ENCODE measurements around the gene RACK1.
"Not testable (repeated sequence)": the region's sequence is repeated elsewhere in the genome, so short reads cannot be mapped to it uniquely, and the experiment has no call there.

The RACK1 gene

DNA sequence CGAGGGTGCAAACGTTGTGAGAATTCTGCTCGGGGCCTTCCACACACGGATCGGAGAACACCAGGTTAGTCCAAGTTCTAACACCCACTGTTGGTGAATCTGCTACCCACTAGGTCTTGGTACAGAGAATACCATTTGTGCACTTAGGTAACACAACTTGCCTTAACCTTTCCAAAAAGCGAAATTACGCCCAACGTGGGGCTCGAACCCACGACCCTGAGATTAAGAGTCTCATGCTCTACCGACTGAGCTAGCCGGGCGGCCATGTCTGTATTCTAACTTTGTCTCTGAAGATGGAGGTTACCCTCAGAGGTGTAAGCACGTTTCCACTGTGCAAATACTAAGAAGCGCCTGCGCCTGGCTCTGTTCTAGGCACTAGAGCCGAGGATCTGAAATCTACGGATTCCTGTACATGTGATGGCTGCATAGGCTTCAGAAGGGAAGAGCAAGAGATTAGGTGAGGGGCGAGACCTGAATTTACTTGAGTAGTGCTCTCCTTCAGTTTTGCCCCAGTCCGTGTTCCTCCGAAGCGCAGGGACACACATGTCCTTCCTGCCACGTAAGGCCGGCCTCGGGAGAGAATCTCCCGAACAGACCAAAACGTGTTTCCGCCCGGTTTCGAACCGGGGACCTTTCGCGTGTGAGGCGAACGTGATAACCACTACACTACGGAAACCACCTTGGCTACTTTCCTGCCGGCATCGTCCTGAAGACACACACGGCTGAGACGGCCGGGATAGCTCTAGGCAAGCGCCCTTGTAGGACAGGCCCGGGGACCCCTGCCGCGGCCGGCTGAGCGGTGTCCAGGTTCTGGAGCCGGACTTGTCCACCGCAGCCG is 21.7 kb downstream of the RACK1 start:
- peak overlapping the region; percentile 84 for H3K4me3 ChIP-seq (ENCODE audit: low read length)
- H3K27me3 ChIP-seq (ENCODE audit: insufficient read depth, low read length) = no peaks in the 10 kb centered on the region
- H3K4me1 ChIP-seq (ENCODE audit: insufficient read depth, low read length) = peaks cover 20% of the 10 kb centered on the region
- H2AFZ ChIP-seq (ENCODE audit: low read depth, low read length) = peak overlapping the region; percentile 78
- H3K9me3 ChIP-seq (ENCODE audit: low read length) = no peaks in the 10 kb centered on the region
- H3K36me3 ChIP-seq (ENCODE audit: insufficient read depth, low read length) = peaks cover 10% of the 10 kb centered on the region

DNA sequence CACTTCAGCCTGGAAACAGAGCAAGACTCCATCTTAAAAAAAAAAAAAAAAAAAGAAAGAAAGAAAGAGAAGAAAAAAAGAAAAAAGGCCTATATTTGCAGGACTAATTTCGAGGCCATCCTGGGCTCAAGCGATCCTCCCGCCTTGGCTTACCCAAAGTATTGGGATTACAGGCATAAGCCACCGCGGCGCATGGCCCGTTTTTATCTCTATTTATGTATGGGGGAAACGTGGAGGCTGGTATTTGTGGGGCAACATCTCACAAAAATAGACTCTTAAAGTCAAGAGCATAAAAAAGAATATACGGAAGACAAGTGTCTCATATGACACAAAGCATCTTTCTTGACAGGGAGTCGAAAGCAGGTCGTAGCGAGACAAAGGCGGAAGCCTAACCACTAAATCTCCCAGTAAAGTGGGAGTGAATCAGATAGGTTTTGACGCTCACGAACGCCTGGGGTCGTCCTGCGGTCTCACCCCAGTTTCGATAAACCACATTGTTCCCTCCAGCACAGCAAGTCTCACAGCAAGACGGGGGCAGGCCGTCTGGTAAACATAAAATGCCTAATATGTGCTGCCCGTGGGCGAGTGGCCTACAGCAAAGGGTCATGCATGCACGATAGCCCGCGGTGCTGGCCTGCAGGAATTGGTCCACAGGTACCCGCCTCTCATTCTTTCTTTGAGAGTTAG is 22.5 kb downstream of the RACK1 start:
- Histone ChIP-seq H3K4me3 (ENCODE audit: low read length) (peak overlapping the region; percentile 84), H3K36me3 (ENCODE audit: insufficient read depth, low read length) (peaks cover 10% of the 10 kb centered on the region), H3K27me3 (ENCODE audit: insufficient read depth, low read length) (no peaks in the 10 kb centered on the region)

DNA sequence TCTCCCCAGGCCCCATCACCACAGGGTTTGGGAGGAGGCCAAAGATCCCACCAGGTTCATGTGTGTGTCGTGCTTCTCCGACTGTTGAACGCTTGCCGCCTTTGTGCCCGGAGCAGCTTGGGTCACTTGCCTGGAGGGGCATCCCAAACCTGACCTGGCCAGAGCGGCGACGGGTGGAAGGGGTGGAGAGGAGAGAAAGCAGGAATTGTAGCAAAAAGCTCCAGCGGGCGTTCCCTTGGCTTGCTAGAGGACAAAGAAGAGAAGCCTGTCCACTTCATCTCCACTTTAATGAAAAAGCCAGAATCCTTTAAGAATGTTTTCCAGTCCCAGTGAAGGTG is 23.6 kb downstream of the RACK1 start:
- H3K4me3 ChIP-seq (ENCODE audit: low read length) = no peak overlapping the region
- no peaks in the 10 kb centered on the region for H3K9me3 ChIP-seq (ENCODE audit: low read length)
- H3K36me3 ChIP-seq (ENCODE audit: insufficient read depth, low read length) = peaks cover 5% of the 10 kb centered on the region
- no peaks in the 10 kb centered on the region for H3K27me3 ChIP-seq (ENCODE audit: insufficient read depth, low read length)
- peaks cover 24% of the 10 kb centered on the region for H3K4me1 ChIP-seq (ENCODE audit: insufficient read depth, low read length)
- H2AFZ ChIP-seq (ENCODE audit: low read depth, low read length) = no peak overlapping the region

More for the DNA sequence above, 22.5 kb downstream of the RACK1 start:
- H3K4me1 ChIP-seq (ENCODE audit: insufficient read depth, low read length) = peaks cover 25% of the 10 kb centered on the region
- H3K9me3 ChIP-seq (ENCODE audit: low read length) = no peaks in the 10 kb centered on the region
- H2AFZ ChIP-seq (ENCODE audit: low read depth, low read length) = no peak overlapping the region

DNA sequence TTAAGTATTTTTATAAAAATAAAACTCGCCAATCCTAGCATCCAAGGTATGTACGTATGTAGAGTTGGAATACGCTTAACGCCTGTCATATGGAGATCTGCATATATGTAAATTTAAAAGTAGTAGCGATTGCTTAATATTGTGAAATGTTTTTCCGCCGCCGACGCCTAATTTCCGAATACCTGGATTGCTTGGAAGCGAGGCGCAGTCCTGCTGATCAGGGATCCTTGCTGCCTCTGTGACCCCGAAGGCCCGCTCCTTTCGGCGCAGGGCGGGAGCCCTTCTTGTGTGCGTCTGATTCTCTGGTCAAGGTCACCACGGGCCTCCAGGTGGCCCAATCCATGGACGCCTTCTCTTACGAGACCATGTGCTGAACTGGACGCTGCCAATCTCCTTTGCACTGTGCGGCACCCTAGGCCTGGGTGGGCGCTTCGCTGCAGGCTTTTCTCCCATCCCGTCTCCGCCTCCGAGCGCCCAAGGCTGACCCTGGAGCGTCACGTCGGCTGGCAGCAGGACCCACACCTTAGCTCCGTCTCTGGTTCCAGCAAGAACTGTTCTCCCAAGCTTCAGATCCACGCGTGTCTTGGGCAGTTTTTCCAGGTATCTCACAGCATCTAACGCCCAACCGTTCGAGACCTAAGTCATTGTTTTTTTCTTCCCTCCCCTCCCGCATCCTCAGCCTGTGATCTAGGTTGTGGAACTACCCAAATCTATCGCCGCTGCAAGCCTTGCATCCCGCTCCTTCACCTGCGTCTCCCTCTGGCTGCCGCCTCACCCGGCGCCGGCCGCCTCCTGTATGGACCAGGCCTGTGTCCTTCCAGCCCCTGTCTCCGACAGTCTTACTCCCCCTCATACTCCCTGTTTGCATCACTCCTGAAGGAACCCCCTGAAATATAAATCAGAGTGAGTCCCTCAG is 24.2 kb downstream of the RACK1 start:
- H3K4me3 ChIP-seq (ENCODE audit: low read length) = no peak overlapping the region
- peaks cover 17% of the 10 kb centered on the region for H3K4me1 ChIP-seq (ENCODE audit: insufficient read depth, low read length)
- no peaks in the 10 kb centered on the region for H3K27me3 ChIP-seq (ENCODE audit: insufficient read depth, low read length)
- no peaks in the 10 kb centered on the region for H3K9me3 ChIP-seq (ENCODE audit: low read length)
- H3K36me3 ChIP-seq (ENCODE audit: insufficient read depth, low read length) = no peaks in the 10 kb centered on the region
- H2AFZ ChIP-seq (ENCODE audit: low read depth, low read length) = no peak overlapping the region

DNA sequence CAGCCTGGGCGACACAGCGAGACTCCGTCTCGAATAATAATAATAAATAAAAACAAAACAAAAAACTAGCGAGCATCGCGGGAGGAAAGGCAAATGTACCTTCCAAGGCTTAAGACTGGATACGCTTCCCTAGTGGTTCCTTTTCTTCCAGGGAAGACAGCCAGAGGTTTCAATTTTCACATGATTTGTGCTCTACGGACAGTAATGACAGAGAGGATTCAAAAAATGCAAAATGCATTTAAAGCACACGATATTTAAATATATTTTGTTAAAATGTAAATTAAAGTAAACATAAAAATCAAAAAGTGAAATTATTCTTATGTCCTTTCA is 24.9 kb downstream of the RACK1 start:
- Histone ChIP-seq H2AFZ (ENCODE audit: low read depth, low read length) (no peak overlapping the region), H3K4me1 (ENCODE audit: insufficient read depth, low read length) (peaks cover 11% of the 10 kb centered on the region), H3K27me3 (ENCODE audit: insufficient read depth, low read length) (no peaks in the 10 kb centered on the region), H3K4me3 (ENCODE audit: low read length) (peak overlapping the region; percentile 49), H3K9me3 (ENCODE audit: low read length) (no peaks in the 10 kb centered on the region), H3K36me3 (ENCODE audit: insufficient read depth, low read length) (no peaks in the 10 kb centered on the region)

DNA sequence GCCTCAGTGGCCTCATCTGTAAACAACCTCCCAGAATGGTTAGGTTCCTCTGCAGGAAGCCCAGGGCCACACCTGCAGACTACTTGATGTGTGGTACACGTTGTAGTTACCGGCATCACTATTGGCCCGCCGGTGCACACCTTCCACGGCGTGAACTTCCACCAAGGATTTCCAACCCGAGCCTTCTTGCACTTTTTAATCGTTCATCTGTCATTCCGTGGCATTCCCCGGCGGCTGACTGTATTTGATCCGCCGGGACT is 26.0 kb downstream of the RACK1 start:
- peak overlapping the region; percentile 49 for H3K4me3 ChIP-seq (ENCODE audit: low read length)
- no peaks in the 10 kb centered on the region for H3K36me3 ChIP-seq (ENCODE audit: insufficient read depth, low read length)
- peaks cover 11% of the 10 kb centered on the region for H3K4me1 ChIP-seq (ENCODE audit: insufficient read depth, low read length)
- H3K27me3 ChIP-seq (ENCODE audit: insufficient read depth, low read length) = peaks cover 3% of the 10 kb centered on the region
- no peaks in the 10 kb centered on the region for H3K9me3 ChIP-seq (ENCODE audit: low read length)
- H2AFZ ChIP-seq (ENCODE audit: low read depth, low read length) = peak overlapping the region; percentile 19

DNA sequence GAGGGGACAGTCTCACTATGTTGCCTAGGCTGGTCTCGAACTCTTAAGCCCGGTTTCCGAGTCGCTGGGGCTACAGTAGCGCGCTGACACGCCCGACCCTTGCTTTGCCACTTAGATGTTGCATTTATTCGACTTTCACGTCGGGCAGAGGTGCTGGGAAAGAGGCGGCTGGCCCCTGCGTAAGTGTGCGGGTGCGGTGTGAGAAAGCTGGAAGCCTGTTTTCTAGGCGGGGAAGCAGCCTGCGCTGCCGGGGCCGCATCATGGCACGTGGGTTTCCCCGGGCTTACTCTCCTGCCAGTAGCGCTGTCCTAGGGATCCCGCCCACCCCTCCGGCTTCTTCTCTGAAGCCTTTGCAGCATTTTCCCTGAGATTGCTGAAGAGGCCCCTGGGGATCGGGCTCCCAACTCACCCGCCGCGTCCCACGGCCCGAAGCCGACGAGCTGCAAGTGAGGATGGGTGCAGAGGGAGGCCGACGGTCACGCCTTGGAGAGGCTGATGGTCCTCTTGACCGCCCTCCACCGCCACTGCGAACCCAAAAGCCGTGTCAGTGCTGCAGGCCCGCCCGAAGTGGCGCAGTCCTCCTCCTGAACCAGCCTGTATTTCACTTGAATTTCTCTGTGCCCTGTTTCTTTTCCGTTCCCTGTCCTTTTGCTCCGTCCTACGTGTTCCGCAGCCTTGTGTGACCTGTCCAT is 26.4 kb downstream of the RACK1 start:
- Histone ChIP-seq H3K4me1 (ENCODE audit: insufficient read depth, low read length) (peaks cover 11% of the 10 kb centered on the region), H3K4me3 (ENCODE audit: low read length) (peak overlapping the region; percentile 49), H2AFZ (ENCODE audit: low read depth, low read length) (peak overlapping the region; percentile 19), H3K36me3 (ENCODE audit: insufficient read depth, low read length) (no peaks in the 10 kb centered on the region), H3K9me3 (ENCODE audit: low read length) (no peaks in the 10 kb centered on the region), H3K27me3 (ENCODE audit: insufficient read depth, low read length) (peaks cover 7% of the 10 kb centered on the region)

DNA sequence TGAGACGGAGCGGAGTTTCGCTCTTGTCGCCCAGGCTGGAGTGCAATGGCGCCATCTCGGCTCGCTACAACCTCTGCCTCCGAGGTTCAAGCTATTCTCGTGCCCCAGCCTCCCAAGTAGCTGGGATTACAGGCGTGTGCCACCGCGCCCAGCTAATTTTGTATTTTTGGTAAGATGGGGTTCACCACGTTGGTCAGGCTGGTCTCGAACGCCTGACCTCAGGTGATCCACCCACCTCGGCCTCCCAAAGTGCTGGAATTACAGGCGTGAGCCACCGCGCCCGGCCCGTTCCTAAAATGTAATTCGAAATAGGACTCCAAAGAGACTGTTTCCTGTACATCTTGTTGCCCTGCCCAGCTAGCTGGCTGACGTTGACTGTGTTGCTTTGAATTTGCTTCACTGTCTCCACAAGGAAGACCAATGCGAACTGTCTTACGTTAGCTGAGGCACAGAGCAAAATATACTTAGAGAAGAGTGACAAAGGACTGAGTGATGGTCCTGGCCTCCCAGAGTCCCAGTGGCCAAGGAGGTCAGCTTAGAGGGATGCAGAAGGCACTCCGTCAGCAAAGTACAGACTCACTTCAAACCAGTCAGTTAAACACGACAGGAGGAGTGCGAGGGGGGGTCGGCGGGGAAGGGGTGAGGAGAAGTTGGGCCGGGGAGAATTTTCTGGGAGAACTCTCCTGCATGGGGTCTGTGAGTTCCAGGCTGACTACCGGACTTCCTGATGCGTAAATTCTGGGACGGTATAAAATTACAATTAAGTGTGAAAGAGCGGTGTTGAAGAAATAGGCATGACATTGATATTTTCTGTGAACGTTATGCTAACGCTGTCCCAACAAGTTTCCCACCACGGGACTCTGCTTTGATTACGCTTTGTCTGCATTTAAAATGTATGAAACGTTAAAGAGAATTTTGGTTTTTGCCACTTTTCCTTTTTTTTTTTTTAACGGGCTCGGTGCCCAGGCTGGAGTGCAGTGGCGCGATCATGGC is 27.4 kb downstream of the RACK1 start:
- H3K27me3 ChIP-seq (ENCODE audit: insufficient read depth, low read length) = peaks cover 12% of the 10 kb centered on the region
- no peaks in the 10 kb centered on the region for H3K36me3 ChIP-seq (ENCODE audit: insufficient read depth, low read length)
- no peaks in the 10 kb centered on the region for H3K9me3 ChIP-seq (ENCODE audit: low read length)
- no peak overlapping the region for H2AFZ ChIP-seq (ENCODE audit: low read depth, low read length)
- H3K4me3 ChIP-seq (ENCODE audit: low read length) = peak overlapping the region; percentile 47
- peaks cover 11% of the 10 kb centered on the region for H3K4me1 ChIP-seq (ENCODE audit: insufficient read depth, low read length)

DNA sequence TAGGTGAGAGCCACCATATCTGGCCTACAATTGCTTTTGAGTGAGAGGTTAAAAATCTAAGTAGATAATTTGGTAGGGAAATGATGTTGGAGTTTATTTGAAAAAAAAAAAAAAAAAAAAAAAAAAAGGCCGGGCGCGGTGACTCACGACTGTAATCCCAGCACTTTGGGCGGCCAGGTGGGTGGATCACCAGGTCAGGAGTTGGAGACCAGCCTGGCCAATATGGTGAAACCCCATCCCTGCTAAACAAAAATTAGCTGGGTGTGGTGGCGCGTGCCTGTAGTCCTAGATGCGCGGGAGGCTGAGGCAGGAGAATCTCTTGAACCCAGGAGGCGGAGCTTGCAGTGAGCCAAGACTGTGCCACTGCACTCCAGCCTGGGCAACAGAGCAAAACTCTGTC is 29.5 kb downstream of the RACK1 start:
- peaks cover 11% of the 10 kb centered on the region for H3K4me1 ChIP-seq (ENCODE audit: insufficient read depth, low read length)
- not testable (repeated sequence) for H2AFZ ChIP-seq (ENCODE audit: low read depth, low read length); H3K4me3 ChIP-seq (ENCODE audit: low read length); H3K9me3 ChIP-seq (ENCODE audit: low read length); H3K36me3 ChIP-seq (ENCODE audit: insufficient read depth, low read length)
- peaks cover 16% of the 10 kb centered on the region for H3K27me3 ChIP-seq (ENCODE audit: insufficient read depth, low read length)

DNA sequence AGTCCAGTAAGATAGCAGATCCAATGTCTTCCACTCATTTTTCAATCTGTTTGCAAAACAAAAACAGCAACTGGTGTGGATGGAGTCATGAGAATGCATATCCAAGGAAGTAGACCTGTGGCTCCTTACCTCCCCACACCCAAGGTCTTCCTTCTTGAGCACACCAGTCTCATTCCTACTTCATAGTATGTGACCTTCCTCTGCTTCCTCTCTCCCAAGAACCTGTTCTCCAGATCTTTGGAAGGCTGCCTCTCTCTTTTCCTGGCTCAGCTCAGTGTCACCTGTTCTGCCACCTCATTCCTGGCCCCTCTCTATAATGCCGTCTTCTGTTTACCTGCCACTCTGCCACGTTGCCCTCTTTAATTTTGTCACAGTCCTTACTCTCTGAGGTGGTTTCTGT is 30.8 kb downstream of the RACK1 start:
- Histone ChIP-seq H3K36me3 (ENCODE audit: insufficient read depth, low read length) (no peaks in the 10 kb centered on the region), H3K27me3 (ENCODE audit: insufficient read depth, low read length) (peaks cover 16% of the 10 kb centered on the region), H2AFZ (ENCODE audit: low read depth, low read length) (no peak overlapping the region), H3K4me1 (ENCODE audit: insufficient read depth, low read length) (peaks cover 11% of the 10 kb centered on the region), H3K4me3 (ENCODE audit: low read length) (no peak overlapping the region), H3K9me3 (ENCODE audit: low read length) (no peaks in the 10 kb centered on the region)

DNA sequence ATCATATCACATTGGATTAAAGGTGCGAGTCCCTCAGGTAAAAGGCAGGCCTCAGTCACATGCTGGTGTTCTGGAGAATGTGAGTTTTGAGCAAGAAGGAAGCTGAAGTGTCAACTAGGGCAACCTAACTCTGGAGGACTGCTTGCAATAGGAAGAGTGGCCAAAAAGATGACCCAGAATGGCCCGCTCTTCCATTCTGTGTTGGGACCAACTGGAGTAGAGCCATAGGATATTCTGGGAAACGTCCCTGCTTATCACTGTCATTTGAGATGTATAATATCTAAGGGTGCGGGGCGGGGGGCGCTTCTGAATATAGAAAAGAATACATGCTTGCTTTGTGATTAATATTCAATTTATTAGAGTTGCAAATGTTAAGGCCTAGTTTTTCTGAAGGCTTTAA is 31.6 kb downstream of the RACK1 start:
- Histone ChIP-seq H3K9me3 (ENCODE audit: low read length) (no peaks in the 10 kb centered on the region), H3K4me3 (ENCODE audit: low read length) (no peak overlapping the region), H2AFZ (ENCODE audit: low read depth, low read length) (no peak overlapping the region), H3K4me1 (ENCODE audit: insufficient read depth, low read length) (peaks cover 6% of the 10 kb centered on the region), H3K36me3 (ENCODE audit: insufficient read depth, low read length) (no peaks in the 10 kb centered on the region), H3K27me3 (ENCODE audit: insufficient read depth, low read length) (peaks cover 16% of the 10 kb centered on the region)

DNA sequence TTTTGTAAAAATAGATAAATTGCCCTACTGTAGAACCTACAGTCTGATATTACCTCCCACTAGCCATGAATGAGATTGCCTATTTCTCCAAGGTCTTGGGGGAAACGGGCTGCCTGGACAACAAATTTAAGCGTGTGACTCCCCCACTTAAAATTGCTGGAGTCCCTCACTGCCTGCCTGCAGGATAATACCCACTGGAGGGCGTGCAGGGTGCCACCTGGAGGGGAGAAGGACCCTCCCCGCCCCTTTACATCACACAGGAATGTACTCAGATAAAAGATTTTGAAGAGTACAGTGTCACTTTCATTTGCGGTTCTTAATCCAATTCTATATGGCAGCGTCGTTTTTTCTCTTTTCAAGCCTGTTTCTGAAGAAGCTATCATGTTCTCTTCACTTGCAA is 32.5 kb downstream of the RACK1 start:
- H3K9me3 ChIP-seq (ENCODE audit: low read length) = no peaks in the 10 kb centered on the region
- H2AFZ ChIP-seq (ENCODE audit: low read depth, low read length) = no peak overlapping the region
- peaks cover under 1% of the 10 kb centered on the region for H3K4me1 ChIP-seq (ENCODE audit: insufficient read depth, low read length)
- peaks cover 16% of the 10 kb centered on the region for H3K27me3 ChIP-seq (ENCODE audit: insufficient read depth, low read length)
- H3K4me3 ChIP-seq (ENCODE audit: low read length) = no peak overlapping the region
- H3K36me3 ChIP-seq (ENCODE audit: insufficient read depth, low read length) = no peaks in the 10 kb centered on the region

All from neuron (in vitro differentiated cells).